Effector memory CD4-positive, alpha-beta T cell (primary cell): Measurements from ENCODE around the gene ATXN1.
"Not testable (repeated sequence)": the region's sequence is repeated elsewhere in the genome, so short reads cannot be mapped to it uniquely, and the experiment has no call there.

Experiments used
- DNase-seq, 3 donors: peaks; one replicate each; pipeline ENCODE4 v3.0.0-alpha.2; 2020
- H3K27ac ChIP-seq: 2 replicates; pipeline ENCODE4 v1.7.0; 2013; ENCODE audit warnings: mild to moderate bottlenecking, low read length, moderate library complexity; ENCODE audit not compliant: insufficient read depth, poor library complexity, severe bottlenecking
- H3K27me3 ChIP-seq: replicated peaks from 2 replicates; pipeline ENCODE4 v1.7.0; 2013; ENCODE audit warnings: mild to moderate bottlenecking, low read length; ENCODE audit not compliant: insufficient read depth, control insufficient read depth, poor library complexity, severe bottlenecking
- H3K36me3 ChIP-seq: 2 replicates; pipeline ENCODE4 v1.7.0; 2013; ENCODE audit warnings: mild to moderate bottlenecking, low read length, moderate library complexity; ENCODE audit not compliant: control insufficient read depth, insufficient read depth
- H3K4me1 ChIP-seq: 2 replicates; pipeline ENCODE4 v1.7.0; 2013; ENCODE audit warnings: low read length, mild to moderate bottlenecking; ENCODE audit not compliant: control insufficient read depth, insufficient read depth, poor library complexity, severe bottlenecking
- H3K4me3 ChIP-seq: 2 replicates; pipeline ENCODE4 v1.7.0; 2013; ENCODE audit warnings: low read length, low read depth, mild to moderate bottlenecking; ENCODE audit not compliant: insufficient read depth, poor library complexity, severe bottlenecking
- H3K9me3 ChIP-seq: 2 replicates; pipeline ENCODE4 v1.7.0; 2013; ENCODE audit warnings: mild to moderate bottlenecking, low read length, moderate library complexity; ENCODE audit not compliant: control insufficient read depth

The ATXN1 gene

DNA sequence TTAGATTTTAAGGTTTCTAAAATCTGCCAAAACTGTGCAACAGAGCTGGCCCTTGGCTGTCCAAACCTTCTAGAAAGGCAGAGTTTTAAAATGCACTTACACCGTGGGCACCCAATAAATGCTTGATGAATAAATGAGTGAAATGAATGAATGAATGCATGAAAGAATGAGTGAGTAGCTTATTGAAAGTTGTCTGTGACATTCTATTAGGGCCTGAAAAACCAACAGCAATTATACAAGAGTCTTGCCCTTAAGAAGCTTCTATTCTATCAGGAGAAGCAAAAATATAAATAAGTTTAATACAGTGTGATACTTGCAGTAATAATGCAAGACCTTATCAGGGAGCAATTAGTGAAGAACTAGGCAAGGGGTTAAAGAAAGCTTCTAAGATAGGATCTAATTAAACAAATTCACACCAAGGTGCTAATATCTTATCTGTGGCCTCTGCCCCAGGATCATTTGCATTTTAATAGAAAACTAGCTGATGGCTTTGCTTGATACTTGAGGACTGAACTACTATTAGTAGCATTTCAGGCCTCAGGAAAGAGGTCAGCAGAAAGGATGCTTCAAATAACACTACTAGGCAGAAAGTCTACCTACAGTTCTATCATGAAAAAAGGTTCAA is 292.2 kb downstream of the ATXN1 start:
- Histone ChIP-seq H3K36me3 (no peaks in the 10 kb centered on the region), H3K27ac (no peak overlapping the region), H3K27me3 (no peaks in the 10 kb centered on the region), H3K4me3 (no peak overlapping the region), H3K9me3 (no peaks in the 10 kb centered on the region), H3K4me1 (peaks cover 5% of the 10 kb centered on the region)
- DNase-seq, result no peak

- no peak overlapping the region for H3K4me3 ChIP-seq
- no peak for DNase-seq
- H3K36me3 ChIP-seq, result no peaks in the 10 kb centered on the region
- H3K27me3 ChIP-seq, result no peaks in the 10 kb centered on the region
- no peaks in the 10 kb centered on the region for H3K4me1 ChIP-seq
- no peaks in the 10 kb centered on the region for H3K9me3 ChIP-seq
- no peak overlapping the region for H3K27ac ChIP-seq
These were observed 294.3 kb downstream of the ATXN1 start for GRCh38 chr6:16466800-16467553.

GRCh38 chr6:16464045-16464444 is 297.2 kb downstream of the ATXN1 start:
- Histone ChIP-seq H3K4me1 (no peaks in the 10 kb centered on the region), H3K36me3 (no peaks in the 10 kb centered on the region), H3K9me3 (no peaks in the 10 kb centered on the region), H3K27ac (no peak overlapping the region), H3K27me3 (no peaks in the 10 kb centered on the region), H3K4me3 (no peak overlapping the region)
- no peak for DNase-seq

- not testable (repeated sequence) for H3K27ac ChIP-seq, H3K27me3 ChIP-seq, H3K9me3 ChIP-seq, DNase-seq, H3K4me1 ChIP-seq, H3K36me3 ChIP-seq, H3K4me3 ChIP-seq
These were observed 298.0 kb downstream of the ATXN1 start for GRCh38 chr6:16463246-16463645.

DNA sequence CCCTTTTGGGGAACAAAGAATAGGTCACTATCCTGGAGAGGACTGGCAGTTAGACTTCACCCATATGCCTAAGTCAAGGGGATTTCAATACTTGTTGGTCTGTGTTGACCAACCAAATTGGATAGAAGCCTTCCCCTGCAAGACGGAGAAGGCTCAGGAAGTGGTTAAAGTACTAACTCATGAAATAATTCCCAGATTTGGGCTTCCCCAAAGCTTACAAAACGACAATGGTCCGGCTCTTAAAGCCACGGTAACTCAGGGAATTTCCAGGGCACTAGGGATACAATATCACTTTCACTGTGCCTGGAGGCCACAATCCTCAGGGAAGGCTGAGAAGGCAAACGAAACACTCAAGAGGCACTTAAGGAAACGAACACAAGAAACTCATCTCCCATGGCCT is 299.8 kb downstream of the ATXN1 start:
- Histone ChIP-seq H3K27me3 (no peaks in the 10 kb centered on the region), H3K4me3 (no peak overlapping the region), H3K27ac (no peak overlapping the region), H3K36me3 (no peaks in the 10 kb centered on the region), H3K9me3 (no peaks in the 10 kb centered on the region), H3K4me1 (no peaks in the 10 kb centered on the region)
- DNase-seq, result no peak

DNA sequence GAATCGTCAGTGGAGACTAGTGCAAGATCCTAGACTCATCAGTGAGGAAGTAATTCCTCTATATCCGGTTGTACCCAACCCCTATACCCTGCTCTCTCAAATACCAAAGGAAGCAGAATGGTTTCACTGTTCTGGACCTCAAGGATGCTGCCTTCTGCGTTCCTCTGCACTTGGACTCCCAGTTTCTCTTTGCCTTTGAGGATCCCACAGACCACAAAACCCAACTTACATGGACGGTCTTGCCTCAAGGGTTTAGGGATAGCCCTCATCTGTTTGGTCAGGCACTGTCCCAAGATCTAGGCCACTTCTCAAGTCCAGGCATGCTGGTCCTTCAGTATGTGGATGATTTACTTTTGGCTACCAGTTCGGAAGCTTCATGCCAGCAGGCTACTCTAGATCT is 301.8 kb downstream of the ATXN1 start:
- not testable (repeated sequence) for H3K9me3 ChIP-seq, H3K27me3 ChIP-seq, H3K27ac ChIP-seq, H3K36me3 ChIP-seq, H3K4me1 ChIP-seq, DNase-seq, H3K4me3 ChIP-seq

- H3K9me3 ChIP-seq, result no peaks in the 10 kb centered on the region
- H3K4me3 ChIP-seq, result no peak overlapping the region
- H3K36me3 ChIP-seq, result no peaks in the 10 kb centered on the region
- no peaks in the 10 kb centered on the region for H3K27me3 ChIP-seq
- DNase-seq, result no peak
- no peak overlapping the region for H3K27ac ChIP-seq
- no peaks in the 10 kb centered on the region for H3K4me1 ChIP-seq
These were observed 308.9 kb downstream of the ATXN1 start for GRCh38 chr6:16452348-16452747.

DNA sequence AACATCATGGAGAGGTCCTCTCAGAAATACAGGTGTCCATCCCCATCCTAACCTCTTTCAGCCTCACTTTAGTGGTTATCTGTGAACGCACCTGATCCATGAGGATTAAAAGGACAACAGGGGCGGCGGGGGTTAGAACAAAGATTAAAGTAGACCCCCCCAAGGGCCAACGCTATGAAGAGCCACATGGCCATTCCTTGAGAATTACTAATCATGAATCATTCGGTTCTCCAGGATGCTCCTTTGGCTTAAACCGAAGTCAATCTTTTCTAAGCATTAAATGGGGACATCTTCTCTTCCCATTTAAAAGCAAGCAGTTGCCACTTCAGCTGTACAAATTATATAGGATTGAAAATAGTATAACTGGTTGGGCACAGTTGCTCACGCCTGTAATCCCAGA is 310.4 kb downstream of the ATXN1 start:
- Histone ChIP-seq H3K36me3 (no peaks in the 10 kb centered on the region), H3K4me3 (no peak overlapping the region), H3K4me1 (no peaks in the 10 kb centered on the region), H3K27me3 (no peaks in the 10 kb centered on the region), H3K27ac (no peak overlapping the region), H3K9me3 (no peaks in the 10 kb centered on the region)
- DNase-seq, result no peak

GRCh38 chr6:16450285-16450684 is 311.0 kb downstream of the ATXN1 start:
- Histone ChIP-seq H3K9me3 (no peaks in the 10 kb centered on the region), H3K27me3 (no peaks in the 10 kb centered on the region), H3K27ac (no peak overlapping the region), H3K36me3 (no peaks in the 10 kb centered on the region), H3K4me1 (no peaks in the 10 kb centered on the region), H3K4me3 (no peak overlapping the region)
- DNase-seq, result no peak

- H3K4me1 ChIP-seq, result no peaks in the 10 kb centered on the region
- DNase-seq, result no peak
- H3K36me3 ChIP-seq, result no peaks in the 10 kb centered on the region
- no peak overlapping the region for H3K4me3 ChIP-seq
- no peaks in the 10 kb centered on the region for H3K27me3 ChIP-seq
- no peaks in the 10 kb centered on the region for H3K9me3 ChIP-seq
- no peak overlapping the region for H3K27ac ChIP-seq
These were observed 315.0 kb downstream of the ATXN1 start for GRCh38 chr6:16446273-16446672.
